Measurements from ENCODE around the gene SCEL. TPM values are rescaled to one million over a fixed set of nuclear protein-coding genes. Genes with fewer than 3 reads are reported as not detected.

The SCEL gene
- total RNA-seq, 2 donors from 2014 or later = 0.35 TPM; not detected in 1

GRCh38 chr13:77530875-77531274 is 4.6 kb upstream of the SCEL start:
- no peak overlapping the region for H3K4me3 ChIP-seq
- no peaks in the 10 kb centered on the region for H3K36me3 ChIP-seq
- no peaks in the 10 kb centered on the region for H3K27me3 ChIP-seq
- H3K4me1 ChIP-seq = no peaks in the 10 kb centered on the region
- DNase-seq (ENCODE audit: low spot score) = no peak
- no peak overlapping the region for H3K27ac ChIP-seq
- no peaks in the 10 kb centered on the region for H3K9me3 ChIP-seq
- TF ChIP-seq CTCF (IDR thresholded peaks at IDR 0.05) = no peak

GRCh38 chr13:77532983-77533382 is 2.5 kb upstream of the SCEL start:
- DNase-seq (ENCODE audit: low spot score) = no peak
- no peak for TF ChIP-seq CTCF (IDR thresholded peaks at IDR 0.05)

GRCh38 chr13:77533875-77534788 is 1.4 kb upstream of the SCEL start:
- DNase-seq (ENCODE audit: low spot score) = no peak
- H3K4me1 ChIP-seq = no peaks in the 10 kb centered on the region
- H3K4me3 ChIP-seq = no peak overlapping the region
- H3K9me3 ChIP-seq = no peaks in the 10 kb centered on the region
- no peaks in the 10 kb centered on the region for H3K27me3 ChIP-seq
- H3K27ac ChIP-seq = no peak overlapping the region
- H3K36me3 ChIP-seq = no peaks in the 10 kb centered on the region
- no peak for TF ChIP-seq CTCF (IDR thresholded peaks at IDR 0.05)

More at GRCh38 chr13:77532983-77533382, 2.5 kb upstream of the SCEL start:
- Histone ChIP-seq H3K4me3 (no peak overlapping the region), H3K4me1 (no peaks in the 10 kb centered on the region), H3K27ac (no peak overlapping the region), H3K27me3 (no peaks in the 10 kb centered on the region), H3K9me3 (no peaks in the 10 kb centered on the region), H3K36me3 (no peaks in the 10 kb centered on the region)

- DNase-seq (ENCODE audit: low spot score) = no peak
- Histone ChIP-seq H3K36me3 (no peaks in the 10 kb centered on the region), H3K4me1 (no peaks in the 10 kb centered on the region), H3K4me3 (no peak overlapping the region), H3K27me3 (no peaks in the 10 kb centered on the region), H3K9me3 (no peaks in the 10 kb centered on the region), H3K27ac (no peak overlapping the region)
- no peak for TF ChIP-seq CTCF (IDR thresholded peaks at IDR 0.05)
These were observed 852 bp downstream of the SCEL start for GRCh38 chr13:77536358-77536757.

GRCh38 chr13:77537289-77537919 is 1.9 kb downstream of the SCEL start:
- Histone ChIP-seq H3K36me3 (no peaks in the 10 kb centered on the region), H3K4me1 (no peaks in the 10 kb centered on the region), H3K9me3 (no peaks in the 10 kb centered on the region), H3K27me3 (no peaks in the 10 kb centered on the region), H3K4me3 (no peak overlapping the region), H3K27ac (no peak overlapping the region)
- TF ChIP-seq CTCF (IDR thresholded peaks at IDR 0.05) = no peak
- DNase-seq (ENCODE audit: low spot score) = no peak

Measured in right atrium auricular region (tissue), 2 donors.